HG02623 (cell line): ENCODE measurements around the gene NAA10.
"Not testable (repeated sequence)": the region's sequence is repeated elsewhere in the genome, so short reads cannot be mapped to it uniquely, and the experiment has no call there.

ENCODE experiments used
- ATAC-seq: cut with Tn5 transposase; IDR thresholded peaks from one replicate; pipeline ENCODE4 v1.9.1; 2021; ENCODE audit warnings: moderate library complexity; ENCODE audit not compliant: unreplicated experiment

NAA10 gene

DNA sequence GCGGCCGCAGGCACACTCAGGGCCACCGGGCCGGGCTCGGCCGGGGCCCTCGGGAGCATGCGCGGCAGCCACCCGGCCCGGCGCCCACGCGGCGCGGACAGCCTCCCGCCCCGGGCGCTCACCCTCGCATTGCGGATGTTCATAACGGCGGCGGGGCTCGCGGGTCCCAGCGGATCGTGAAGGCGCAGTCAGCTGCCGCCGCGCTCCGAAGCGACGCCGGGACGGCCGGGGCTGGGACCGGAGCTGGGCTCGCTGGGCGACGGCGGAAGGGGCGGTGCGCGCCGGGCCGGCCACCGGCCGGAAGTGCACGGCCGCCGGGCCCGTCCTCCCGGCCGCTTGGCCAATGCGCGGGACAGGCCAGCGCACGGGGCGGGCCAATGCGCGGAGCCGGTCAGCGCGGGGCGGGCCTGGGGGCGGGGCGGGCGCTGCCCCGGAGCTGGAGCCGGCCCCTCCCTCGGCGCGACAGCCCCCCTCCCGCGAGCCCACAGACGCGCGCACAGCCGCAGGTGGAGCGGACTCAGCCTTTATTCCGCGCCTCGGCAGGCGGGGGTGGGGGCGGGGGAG, at the start of gene NAA10:
Gene NAA10 (minus strand): TSS at position 276 of the 564 bp plus-strand sequence. CDS start 133 bp downstream, at position 143.
- ATAC-seq, result peak; percentile 83

DNA sequence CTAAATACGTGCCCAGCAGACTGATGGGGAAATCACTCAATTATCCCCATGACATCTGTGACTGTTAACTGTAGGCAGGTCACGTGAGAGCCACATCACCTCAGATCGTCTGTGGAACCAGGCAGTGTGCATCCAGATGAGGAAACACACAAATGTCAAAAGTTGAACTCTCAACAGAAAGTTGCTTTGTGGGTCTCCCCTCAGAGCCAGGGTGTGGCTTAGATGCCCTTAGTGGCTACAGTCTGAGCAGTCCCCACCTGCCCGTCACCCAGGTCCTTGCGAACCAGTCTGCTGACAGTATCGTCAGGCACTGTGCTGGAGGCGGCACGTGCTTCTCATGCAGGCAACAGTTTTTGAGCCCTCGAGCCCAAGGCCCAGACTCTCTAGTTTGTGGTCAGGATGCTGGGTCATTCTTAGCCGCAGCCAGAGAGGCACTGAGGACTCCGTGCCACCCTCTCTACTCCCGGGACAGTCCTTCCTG, 48.5 kb upstream of the NAA10 start:
- no peak for ATAC-seq

DNA sequence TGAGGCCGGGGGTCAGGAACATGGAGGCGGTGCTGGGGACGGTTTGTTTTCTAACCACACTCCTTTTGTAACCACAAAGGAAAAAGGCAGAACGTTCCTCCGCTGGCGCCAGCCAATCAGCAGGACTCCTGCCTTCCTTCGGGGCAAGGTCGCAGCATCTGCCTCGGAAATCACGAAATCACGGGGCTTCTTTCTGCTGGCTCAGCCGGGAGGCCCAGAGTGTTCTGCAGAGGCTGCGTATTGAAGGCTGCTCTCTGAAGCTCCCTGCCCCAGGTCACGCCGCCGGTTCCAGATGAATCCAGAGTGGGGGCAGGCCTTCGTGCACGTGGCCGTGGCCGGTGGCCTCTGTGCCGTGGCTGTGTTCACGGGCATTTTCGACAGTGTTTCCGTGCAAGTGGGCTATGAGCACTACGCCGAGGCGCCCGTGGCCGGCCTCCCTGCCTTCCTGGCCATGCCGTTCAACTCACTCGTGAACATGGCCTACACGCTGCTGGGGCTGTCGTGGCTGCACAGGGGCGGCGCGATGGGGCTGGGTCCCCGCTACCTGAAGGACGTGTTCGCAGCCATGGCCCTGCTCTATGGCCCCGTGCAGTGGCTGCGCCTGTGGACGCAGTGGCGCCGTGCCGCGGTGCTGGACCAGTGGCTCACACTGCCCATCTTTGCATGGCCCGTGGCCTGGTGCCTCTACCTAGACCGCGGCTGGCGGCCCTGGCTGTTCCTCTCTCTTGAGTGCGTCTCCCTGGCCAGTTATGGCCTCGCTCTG, 47.1 kb upstream of the NAA10 start:
- no peak for ATAC-seq

DNA sequence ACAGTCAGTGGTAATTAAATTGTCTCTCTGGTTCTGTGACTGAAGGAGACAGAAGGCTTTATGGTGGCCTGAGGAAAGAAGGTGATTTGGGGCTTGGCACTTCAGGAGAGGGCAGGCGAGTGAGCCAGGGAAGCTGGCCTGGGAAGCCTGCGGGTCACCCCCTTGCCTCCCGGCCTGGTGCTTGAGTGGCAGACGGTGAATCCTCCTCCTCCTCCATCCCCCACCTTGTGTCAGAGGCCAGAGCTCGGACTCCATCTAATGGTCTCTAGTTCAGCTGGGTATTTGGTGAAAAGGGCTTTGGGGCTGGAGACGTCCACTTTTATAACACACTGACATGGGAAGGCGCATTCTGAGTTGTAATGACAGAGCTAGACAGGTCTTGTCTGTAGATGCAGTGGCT, 46.4 kb upstream of the NAA10 start:
- no peak for ATAC-seq

DNA sequence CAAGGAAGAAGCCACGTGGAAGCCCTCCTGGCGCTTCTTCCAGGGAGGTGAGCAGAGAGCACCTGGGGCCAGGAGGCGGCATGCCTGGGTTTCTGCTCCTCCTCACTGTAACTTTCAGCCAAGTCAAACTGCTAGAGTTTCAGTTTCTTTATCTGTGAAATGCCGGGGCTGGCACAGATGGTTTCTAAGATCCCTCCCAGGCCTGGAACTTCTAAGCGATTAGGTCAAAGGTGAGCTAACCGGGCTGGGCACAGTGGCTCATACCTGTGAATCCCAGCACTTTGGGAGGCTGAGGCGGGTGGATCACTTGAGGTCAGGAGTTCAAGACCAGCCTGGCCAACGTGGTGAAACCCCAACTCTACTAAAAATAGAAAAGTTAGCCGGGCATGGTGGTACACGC, 45.6 kb upstream of the NAA10 start:
- ATAC-seq, result not testable (repeated sequence)

DNA sequence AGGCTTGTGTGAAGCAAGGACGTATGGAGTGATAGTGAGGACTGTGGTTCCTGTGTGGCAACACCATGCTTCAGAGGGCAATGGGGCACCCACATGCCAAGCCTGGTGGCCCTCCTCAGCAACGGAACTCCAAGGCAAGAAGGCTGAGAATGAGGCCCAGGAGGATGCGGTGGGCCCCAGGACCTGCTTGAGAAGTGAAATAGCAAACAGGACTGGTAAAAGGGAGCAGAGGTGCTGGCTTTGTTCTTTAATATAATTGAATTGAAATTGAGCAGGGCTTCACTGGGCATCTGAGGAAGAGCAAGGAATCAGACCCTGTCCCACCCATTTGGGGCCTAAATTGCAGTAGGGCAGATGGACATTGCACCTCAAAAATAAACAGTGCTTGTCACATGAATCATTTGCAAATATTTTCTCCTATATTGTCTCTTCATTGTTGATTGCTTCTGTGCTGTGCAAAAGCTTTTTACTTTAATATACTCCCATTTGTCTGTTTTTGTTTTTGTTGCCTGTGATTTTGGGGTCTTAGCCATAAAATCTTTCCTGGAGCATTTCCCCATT, 40.0 kb upstream of the NAA10 start:
- no peak for ATAC-seq

DNA sequence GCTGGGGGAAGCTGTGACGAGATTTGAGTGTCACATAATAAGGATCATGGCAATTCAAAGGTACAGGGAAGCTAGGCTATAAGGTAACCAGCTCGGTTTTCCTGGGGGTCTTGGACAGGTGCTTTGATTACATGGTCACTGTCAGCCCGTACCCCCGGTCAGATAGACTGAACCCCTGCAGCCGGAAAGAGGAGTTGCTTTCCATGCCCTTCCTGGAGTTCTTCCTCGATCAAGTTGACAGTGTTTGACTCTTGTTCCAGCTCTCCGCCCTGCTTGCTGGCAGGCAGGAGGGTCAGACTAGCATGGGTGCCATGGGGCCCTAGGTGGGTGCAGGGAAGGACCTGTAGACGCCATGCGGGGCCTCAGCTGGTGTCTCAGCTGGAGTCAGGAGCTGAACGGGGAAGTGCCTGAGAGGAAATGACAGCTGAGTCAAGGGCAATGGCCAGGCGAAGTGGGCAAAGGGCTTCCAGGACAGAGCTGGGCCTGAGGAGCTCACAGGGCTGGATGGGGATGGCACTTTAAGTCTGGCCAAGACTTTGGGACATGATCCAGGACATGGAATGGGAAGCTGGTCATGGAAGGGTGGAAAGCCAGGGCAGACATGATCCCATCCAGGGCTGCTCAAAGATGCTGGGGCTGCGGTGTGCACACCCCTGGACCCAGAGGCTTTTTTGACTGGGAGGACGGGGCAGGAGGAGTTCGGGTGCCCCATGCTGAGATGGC, 39.3 kb upstream of the NAA10 start:
- ATAC-seq, result no peak

DNA sequence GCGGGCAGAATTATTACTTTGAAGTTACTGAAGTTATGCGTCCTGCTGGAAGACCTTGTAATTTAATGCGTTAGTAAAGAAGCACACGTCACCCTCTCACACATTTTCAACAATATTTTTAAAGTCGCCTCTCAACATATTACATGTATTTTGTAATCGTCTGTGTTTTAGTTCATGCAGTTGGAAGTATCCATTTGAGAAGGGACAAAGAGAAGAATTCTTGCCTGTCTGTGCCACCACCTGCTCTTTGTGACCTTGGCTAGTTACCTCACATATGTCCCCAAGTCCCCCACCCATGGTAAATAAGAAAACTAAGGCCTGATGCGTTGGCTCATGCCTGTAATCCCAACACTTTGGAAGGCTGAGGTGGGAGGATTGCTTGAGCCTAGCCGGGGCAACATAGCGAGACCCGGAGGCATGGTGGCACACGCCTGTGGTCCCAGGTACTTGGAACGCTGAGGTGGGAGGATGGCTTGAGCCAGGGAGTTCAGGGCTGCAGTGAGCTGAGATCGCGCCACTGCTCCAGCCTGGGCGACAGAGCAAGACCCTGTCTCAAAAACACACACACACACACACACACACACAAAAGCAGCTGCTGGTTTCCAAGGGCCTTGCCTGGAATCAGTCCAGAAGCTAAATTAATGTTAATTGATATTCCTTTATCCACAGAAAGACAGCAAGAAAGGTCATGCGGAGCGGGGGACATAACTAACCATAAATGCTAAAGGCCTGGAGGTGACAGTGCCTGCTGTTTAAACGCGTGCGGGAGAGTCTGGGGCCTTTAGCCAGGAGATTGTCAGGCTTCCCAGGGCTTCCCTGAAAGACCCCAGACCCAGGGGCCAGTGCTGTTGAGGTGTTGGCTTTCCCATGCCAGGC, 38.5 kb upstream of the NAA10 start:
- ATAC-seq, result no peak

DNA sequence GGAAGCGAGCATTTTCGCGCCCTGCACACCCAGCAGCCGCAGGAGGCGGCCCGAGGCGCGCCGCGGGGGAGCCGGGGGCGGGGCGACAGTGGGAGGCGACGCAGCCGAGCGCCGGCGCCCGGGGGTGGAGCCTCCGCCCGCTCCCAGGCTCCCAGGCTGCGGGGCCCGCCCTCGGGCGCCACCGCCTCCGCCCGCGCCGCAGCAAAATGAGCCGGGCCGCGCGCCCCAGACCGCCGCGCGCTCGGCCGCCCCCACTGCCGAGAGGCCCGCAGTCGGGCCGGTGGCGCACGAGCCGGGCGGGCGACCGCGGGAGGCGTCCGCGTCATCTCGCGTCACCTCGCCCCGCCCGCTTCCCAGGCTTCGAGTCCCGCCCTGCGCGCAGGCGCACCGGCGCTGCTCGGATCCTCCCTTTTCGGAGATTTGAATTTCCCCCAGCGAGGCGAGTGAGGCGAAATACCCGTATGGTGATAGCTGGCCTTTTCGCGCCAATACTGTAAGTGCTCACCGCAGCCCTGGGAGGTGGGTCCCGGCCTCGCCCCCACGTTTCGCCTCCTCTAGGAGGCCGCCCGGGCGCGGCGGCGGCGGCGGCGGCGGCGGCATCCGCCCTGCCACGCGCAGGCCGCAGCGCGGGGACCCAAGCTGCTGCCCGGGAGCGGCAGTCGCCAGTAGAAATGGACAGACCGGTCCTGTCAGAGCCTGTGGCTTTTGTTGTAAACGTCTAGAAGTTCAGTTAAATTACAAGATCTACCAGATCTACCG, 37.7 kb upstream of the NAA10 start, which contains the start of gene TMEM187:
Gene TMEM187 (plus strand): TSS at position 387 of the 759 bp plus-strand sequence. CDS start 9,309 bp downstream, outside the sequence.
- ATAC-seq, result peak; percentile 35

DNA sequence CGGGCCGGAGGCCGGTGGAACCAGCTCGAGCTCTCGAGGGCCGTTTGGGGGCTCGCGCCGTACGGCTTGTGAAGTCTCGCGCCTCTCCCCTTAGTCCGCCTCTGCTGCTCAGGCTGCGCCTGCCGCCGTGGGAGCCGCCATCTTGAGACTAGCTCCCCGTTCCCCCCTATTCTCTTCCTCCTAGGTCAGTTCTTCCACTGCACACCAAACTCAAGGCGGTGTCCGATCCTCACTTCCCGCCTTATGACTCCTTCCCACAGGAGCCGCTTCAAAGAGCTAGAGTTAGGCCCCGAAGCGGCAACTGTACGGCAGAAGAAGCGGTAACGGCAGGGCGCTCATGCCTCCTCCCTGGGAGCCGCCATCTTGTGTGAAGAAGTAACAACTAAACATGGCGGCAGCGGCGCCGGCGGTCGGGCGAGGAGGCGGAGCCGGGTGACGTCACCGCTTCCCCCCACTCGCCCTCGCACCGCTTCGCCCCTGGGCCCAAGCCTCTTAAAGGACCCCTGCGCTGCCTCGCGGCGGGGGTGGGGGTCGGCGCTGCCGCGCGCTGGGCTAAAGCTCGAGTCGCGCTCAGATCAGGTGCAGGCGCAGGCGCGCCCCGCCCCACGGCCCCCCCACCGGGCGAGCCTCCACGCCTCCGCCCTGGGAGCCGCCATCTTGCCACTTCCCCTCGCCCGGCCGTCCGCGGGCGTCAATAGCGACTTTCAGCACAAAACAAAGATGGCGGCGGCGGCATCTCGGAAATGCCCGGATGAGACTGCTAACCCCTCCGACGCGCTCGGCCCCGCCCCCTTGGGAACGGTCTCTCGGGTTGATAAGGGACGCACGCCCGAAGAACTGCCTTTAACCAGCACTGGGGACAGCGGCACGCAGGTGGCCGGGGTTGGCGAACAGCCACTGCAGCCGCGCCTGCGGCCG, 36.9 kb upstream of the NAA10 start, which contains the start of gene HCFC1:
Gene HCFC1 (minus strand): TSS at position 369 of the 918 bp plus-strand sequence. CDS start 978 bp downstream, outside the sequence.
- peak; percentile 35 for ATAC-seq

DNA sequence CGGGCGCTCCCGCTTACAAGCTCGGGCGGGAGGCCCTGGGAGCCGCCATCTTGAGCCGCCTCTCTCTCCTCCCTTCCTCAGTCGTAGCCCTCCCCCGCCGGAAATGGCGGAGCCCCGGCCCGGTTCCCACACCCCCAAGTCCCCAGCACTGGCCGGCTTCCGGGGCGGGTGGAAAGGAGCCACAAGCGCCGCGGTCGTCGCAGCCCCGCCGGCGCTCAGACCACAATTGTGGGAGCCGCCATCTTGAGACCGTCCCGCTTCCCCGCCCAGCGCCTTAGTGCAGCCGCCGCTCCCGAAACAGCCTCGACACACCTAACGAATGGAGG, 36.2 kb upstream of the NAA10 start:
- peak; percentile 31 for ATAC-seq

DNA sequence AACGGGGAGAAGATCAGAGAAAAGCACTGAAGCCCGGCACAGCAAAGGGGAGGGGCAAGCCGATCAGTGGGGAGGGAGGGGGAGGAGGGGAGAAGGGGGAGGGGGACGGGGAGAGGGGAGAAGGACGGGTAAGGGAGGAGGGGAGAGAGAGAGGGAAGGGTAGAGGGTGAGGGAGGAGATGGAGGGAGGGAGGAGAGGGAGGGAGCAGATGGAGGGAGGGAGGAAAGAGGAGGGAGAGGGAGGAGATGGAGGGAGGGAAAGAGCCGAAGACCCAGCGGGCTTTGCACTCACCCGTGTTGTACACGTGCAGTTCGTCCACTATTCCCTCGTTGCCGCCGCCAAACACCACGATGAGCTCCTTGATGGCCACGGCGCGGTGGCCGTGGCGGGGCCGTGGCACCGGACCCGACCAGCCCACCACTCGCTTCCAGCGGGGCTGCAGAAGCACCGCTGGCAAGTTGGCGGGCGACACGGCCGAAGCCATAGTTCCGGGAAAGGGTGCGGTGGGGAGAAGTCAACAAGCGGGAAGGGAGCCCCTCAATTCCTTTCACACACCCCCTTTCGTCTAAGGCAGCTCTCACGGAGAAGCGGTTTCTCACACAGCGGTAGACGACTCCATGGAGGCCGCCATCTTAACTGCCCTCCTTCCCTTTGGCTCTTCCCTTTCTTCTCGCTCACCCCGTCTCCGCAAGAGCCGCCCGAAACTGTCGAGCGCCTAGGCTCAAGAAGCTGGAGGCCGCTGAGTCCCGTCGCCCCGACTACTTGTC, 35.7 kb upstream of the NAA10 start:
- ATAC-seq, result no peak

DNA sequence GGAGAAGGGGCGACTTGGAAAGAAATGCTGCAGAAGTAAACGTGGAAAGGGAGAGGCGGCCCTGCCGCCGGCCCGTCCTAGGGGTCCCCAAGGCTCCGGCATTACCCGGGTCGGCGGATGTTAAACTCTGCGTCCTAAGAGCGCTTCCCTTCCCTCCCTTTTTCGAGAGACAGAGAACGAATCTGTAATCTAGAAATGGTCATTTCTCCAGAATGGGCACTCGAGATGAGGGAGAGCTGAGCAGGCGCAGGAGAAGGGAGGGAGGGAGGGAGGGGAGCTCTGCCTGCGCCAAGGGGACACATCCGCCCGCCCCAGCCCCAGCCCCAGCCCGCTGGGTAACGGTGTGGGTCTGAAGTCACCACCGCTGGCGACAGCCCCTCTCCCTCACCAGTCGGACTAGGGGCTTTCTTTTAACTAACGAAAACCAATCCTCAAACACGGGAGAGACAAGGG, 35.1 kb upstream of the NAA10 start:
- no peak for ATAC-seq

DNA sequence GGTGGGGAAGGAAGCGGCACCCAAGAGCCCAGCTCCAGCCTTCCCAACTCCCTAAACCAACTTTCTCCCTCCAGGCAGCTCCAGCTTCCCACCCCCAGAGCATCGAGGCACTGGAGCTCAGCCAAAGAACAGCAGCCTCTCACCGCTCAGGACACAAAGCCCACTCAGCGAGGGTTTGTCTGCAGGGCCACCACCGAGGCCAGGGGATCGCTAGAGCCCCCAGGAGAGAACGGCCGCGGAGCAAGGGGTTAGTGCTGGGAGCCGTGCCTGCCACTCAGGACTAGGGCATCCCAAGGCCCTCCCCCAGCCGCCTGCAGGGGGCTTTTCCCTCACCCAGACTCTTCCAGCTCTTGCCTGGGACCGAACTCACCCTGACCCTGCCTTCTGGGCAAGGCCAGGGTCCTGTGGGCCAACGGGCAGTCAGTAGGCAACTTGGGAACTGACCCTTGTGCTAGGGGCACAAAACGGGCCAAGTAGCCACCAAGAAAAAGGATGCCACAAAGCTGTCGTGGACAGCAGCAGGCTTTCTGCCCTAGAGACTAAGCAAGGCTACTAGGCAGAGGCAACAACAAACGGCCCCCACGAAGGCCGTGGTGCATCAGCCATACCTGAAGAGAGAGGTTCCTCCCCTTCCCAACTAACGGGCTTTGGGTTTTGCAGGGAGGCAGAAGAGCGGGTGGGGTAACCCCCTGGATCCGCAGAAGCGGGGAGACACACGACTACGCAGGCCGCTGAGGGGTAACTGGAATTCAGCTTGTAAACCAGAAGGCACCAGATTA, 34.5 kb upstream of the NAA10 start:
- ATAC-seq, result no peak

DNA sequence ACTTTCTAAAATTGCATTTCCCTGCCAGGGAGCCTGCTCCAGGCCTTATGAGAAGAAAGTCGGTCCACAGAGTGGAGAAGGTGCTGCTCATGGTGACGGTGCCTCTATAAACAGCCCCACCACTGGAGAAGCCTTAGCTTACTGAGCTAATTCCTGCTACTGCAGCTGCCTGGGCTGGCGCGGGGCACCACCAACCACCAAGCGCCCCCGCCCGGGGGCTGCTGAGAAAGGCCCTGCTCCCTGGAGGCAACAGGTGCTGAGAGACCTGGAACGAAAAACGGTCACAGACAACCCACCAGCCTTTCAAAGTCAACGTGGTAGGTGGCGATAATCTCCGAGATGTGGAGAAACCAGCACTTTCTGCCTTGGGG, 33.9 kb upstream of the NAA10 start:
- no peak for ATAC-seq

DNA sequence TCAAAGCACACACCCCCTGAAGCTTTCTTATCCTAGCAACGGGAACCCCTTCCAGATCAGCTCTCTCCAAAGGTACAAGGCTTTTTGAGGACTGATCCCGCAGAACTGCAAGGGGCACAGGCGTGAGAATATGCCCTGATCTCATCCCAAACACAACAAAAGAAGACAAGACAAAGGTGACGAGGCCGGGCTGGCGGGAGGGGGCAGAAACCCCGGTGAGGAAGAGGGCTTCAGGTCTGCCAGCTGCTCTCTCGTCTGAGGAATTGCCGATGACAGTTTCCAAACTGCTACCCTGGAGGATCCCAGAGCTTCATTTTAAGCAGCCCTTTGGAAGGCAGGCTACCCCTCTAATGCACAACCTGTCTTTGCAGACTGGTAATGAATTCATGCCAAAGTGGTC, 33.4 kb upstream of the NAA10 start:
- ATAC-seq, result no peak

DNA sequence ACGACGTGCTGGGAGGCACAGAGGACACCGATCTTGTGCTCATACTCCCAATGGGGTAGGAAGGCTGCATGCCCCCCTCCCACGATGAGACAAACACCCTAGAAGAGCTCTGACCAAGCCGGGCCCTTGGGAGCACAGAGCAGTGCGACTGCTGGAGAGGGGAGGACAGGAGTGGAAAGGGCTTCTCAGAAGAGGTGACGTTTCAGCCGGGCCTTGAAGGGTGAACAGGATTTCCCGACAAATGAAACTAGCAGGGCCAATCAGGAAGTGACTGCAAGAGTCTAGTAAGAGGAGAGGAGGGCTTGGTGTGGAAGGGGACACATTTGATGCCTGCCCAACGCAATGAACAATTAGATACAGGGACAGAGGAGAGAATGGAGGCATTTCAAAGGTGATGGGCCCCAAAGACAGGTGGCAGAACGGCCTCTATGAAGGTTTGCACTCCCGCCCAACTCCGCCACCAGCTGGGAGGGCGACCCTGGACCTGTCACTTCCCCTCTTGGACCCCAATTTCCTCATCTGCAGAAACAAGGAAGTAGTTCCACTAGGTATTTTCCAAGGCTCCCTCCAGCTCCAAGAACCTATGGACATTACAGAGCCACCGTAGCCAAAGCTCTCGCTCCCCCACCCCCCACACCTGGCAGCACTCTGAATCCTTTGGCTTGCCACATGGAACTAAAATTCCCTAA, 32.8 kb upstream of the NAA10 start:
- no peak for ATAC-seq
